ENCODE data around the gene SRGAP1.
A peak's percentile ranks its signal among the peaks of the same experiment; 100 is the strongest.
"Not testable (repeated sequence)": the region's sequence is repeated elsewhere in the genome, so short reads cannot be mapped to it uniquely, and the experiment has no call there.

SRGAP1 gene

GRCh38 chr12:63841011-63841410, 3.5 kb upstream of the SRGAP1 start:
- peaks cover 3% of the 10 kb centered on the region for H3K27me3 Mint-ChIP-seq (ENCODE audit: low read depth, poor library complexity)
- no peak overlapping the region for H3K4me3 Mint-ChIP-seq
- peaks cover 18% of the 10 kb centered on the region for H3K4me1 Mint-ChIP-seq
- TF ChIP-seq CTCF (IDR thresholded peaks at IDR 0.05): no peak
- no peaks in the 10 kb centered on the region for H3K36me3 Mint-ChIP-seq (ENCODE audit: low read depth)
- no peaks in the 10 kb centered on the region for H3K9me3 Mint-ChIP-seq
- no peak for DNase-seq
- H3K27ac Mint-ChIP-seq: no peak overlapping the region

DNA sequence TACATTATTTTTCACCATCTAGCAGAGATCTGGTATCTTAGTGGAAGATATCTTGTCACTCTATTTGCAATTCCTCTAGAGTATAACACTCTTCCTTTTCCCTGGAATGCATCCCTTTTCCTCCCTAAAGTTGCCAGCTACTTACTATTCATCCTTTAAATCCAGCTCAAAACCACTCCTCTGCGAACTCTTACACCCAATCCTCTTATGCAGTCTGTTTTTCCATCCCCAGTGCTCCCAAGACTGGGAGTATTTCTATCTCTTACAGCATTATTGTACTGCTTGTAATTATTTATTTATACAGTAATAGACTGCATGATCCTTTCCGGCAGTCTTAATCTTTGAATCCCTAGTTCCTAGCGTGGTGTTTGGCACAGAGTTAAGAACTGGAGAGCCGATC, 2.9 kb upstream of the SRGAP1 start:
- no peak for TF ChIP-seq CTCF (IDR thresholded peaks at IDR 0.05)
- Mint-ChIP-seq H3K9me3 (no peaks in the 10 kb centered on the region), H3K36me3 (ENCODE audit: low read depth) (no peaks in the 10 kb centered on the region), H3K4me1 (peaks cover 24% of the 10 kb centered on the region), H3K27me3 (ENCODE audit: low read depth, poor library complexity) (peaks cover 3% of the 10 kb centered on the region), H3K4me3 (peak overlapping the region; percentile 16), H3K27ac (no peak overlapping the region)
- no peak for DNase-seq

DNA sequence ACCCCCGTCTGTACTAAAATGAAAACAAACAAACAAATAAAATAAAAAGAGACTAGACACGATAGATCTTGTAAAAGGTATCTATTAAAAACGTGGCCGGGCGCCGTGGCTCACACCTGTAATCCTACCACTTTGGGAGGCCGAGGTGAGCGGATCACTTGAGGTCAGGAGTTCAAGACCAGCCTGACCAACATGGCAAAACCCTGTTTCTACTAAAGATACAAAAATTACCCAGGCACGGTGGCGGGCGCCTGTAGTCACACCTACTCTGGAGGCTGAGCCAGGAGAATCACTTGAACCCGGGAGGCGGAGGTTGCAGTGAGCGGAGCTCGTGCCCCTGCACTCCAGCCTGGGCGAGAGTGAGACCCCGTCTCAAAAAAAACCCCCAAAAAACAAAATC, 1.8 kb upstream of the SRGAP1 start:
- not testable (repeated sequence) for DNase-seq; H3K27me3 Mint-ChIP-seq (ENCODE audit: low read depth, poor library complexity); H3K36me3 Mint-ChIP-seq (ENCODE audit: low read depth); H3K27ac Mint-ChIP-seq; H3K9me3 Mint-ChIP-seq
- Mint-ChIP-seq H3K4me1 (peaks cover 27% of the 10 kb centered on the region), H3K4me3 (peak overlapping the region; percentile 84)

DNA sequence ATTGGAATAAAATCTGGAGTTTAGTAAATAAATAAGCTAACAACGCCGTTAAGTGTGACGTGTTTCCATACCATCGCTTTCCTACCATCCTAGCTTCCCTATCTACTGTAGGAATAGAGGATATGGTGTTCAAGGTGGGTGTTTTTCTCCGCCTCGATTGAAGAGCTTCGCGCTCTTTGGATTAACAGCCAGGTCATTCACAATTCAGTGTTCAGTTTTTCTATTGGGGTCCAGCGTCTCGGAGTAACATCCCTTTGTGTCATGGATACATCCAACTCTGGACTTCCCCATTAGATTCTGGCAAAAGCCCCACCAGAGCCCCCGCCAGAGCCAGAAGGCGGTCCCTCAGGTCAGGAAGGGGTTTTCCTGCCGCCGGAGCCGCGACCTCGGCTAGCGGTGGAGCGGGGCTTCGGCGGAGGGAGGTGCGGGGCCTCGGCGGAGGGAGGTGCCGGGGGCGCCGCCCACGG, 1.2 kb upstream of the SRGAP1 start:
- Mint-ChIP-seq H3K36me3 (ENCODE audit: low read depth) (no peaks in the 10 kb centered on the region), H3K27ac (no peak overlapping the region), H3K27me3 (ENCODE audit: low read depth, poor library complexity) (peaks cover 3% of the 10 kb centered on the region), H3K9me3 (no peaks in the 10 kb centered on the region), H3K4me1 (peaks cover 27% of the 10 kb centered on the region), H3K4me3 (peak overlapping the region; percentile 84)
- no peak for TF ChIP-seq CTCF (IDR thresholded peaks at IDR 0.05)
- DNase-seq: no peak

GRCh38 chr12:63843721-63844390, 644 bp upstream of the SRGAP1 start:
- Mint-ChIP-seq H3K36me3 (ENCODE audit: low read depth) (no peaks in the 10 kb centered on the region), H3K27ac (no peak overlapping the region), H3K4me1 (peaks cover 27% of the 10 kb centered on the region), H3K4me3 (peak overlapping the region; percentile 78), H3K9me3 (no peaks in the 10 kb centered on the region), H3K27me3 (ENCODE audit: low read depth, poor library complexity) (peaks cover 3% of the 10 kb centered on the region)
- DNase-seq: peak; percentile 89
- peak; percentile 80 for TF ChIP-seq CTCF (IDR thresholded peaks at IDR 0.05)

DNA sequence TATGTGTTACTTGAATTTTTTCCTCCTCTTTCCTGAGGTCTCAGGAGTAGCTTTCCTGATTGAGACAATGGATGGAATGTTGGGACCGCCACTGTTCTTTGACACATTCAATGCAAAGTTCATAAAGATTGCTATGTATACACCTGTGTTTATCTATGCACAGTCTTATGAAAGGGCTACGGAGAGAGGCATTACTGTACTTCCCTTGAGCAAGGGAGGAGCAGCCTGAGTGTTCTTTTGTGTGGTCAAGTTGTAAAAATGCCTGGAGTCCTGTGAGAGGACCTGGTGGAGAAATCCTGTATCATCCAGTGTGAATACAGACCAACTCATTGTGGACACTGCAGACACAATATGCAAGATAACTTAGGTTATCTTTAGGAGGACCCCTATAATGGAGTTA, 1.2 kb downstream of the SRGAP1 start:
- no peak for DNase-seq
- TF ChIP-seq CTCF (IDR thresholded peaks at IDR 0.05): no peak
- no peaks in the 10 kb centered on the region for H3K36me3 Mint-ChIP-seq (ENCODE audit: low read depth)
- H3K9me3 Mint-ChIP-seq: no peaks in the 10 kb centered on the region
- peaks cover 3% of the 10 kb centered on the region for H3K27me3 Mint-ChIP-seq (ENCODE audit: low read depth, poor library complexity)
- no peak overlapping the region for H3K27ac Mint-ChIP-seq
- peak overlapping the region; percentile 99 for H3K4me3 Mint-ChIP-seq
- H3K4me1 Mint-ChIP-seq: peaks cover 27% of the 10 kb centered on the region
